M059J (cell line): Measurements from ENCODE around the gene ADGRV1. TPM values are rescaled to one million over a fixed set of nuclear protein-coding genes. Genes with fewer than 3 reads are reported as not detected.
"Not testable (repeated sequence)": the region's sequence is repeated elsewhere in the genome, so short reads cannot be mapped to it uniquely, and the experiment has no call there.

Experiments used
- DNase-seq: peaks from one replicate; pipeline ENCODE4 v3.0.0-alpha.2; 2012; ENCODE audit warnings: low read depth
- total RNA-seq: library from RNA; depleted of rRNA; stranded (reverse); fragments of >200 nt; shearing (Covaris generic); gene quantifications from 2 replicates; pipeline ENCODE4 v1.2.3, GENCODE V29; 2014

Gene ADGRV1
- total RNA-seq, 1 experiment from 2014 or later = 0.47 TPM

GRCh38 chr5:90940227-90940995, 381.8 kb downstream of the ADGRV1 start:
- DNase-seq = peak; percentile 66

- peak; percentile 60 for DNase-seq
Observed at GRCh38 chr5:90941002-90941720, 382.6 kb downstream of the ADGRV1 start.

- no peak for DNase-seq
Observed at GRCh38 chr5:90944116-90944515, 385.5 kb downstream of the ADGRV1 start.

GRCh38 chr5:90947667-90948066, 389.1 kb downstream of the ADGRV1 start:
- no peak for DNase-seq

- DNase-seq = no peak
Observed at GRCh38 chr5:90948969-90949368, 390.4 kb downstream of the ADGRV1 start.

GRCh38 chr5:90949469-90950358, 391.1 kb downstream of the ADGRV1 start:
- no peak for DNase-seq

GRCh38 chr5:90955001-90955635, 396.5 kb downstream of the ADGRV1 start:
- DNase-seq = no peak

- no peak for DNase-seq
Observed at GRCh38 chr5:90956511-90957097, 398.0 kb downstream of the ADGRV1 start.

GRCh38 chr5:90957906-90958305, 399.3 kb downstream of the ADGRV1 start:
- no peak for DNase-seq

GRCh38 chr5:90959262-90959661, 400.7 kb downstream of the ADGRV1 start:
- no peak for DNase-seq

- DNase-seq = no peak
Observed at GRCh38 chr5:90962481-90962880, 403.9 kb downstream of the ADGRV1 start.

- DNase-seq = no peak
Observed at GRCh38 chr5:90965110-90965685, 406.6 kb downstream of the ADGRV1 start.

GRCh38 chr5:90967443-90967842, 408.8 kb downstream of the ADGRV1 start:
- DNase-seq = no peak

GRCh38 chr5:90967851-90968250, 409.3 kb downstream of the ADGRV1 start:
- no peak for DNase-seq

- DNase-seq = peak; percentile 48
Observed at GRCh38 chr5:90968319-90968718, 409.7 kb downstream of the ADGRV1 start.

GRCh38 chr5:90969945-90970344, 411.3 kb downstream of the ADGRV1 start:
- DNase-seq = not testable (repeated sequence)

GRCh38 chr5:90981177-90981576, 422.6 kb downstream of the ADGRV1 start:
- DNase-seq = no peak

- no peak for DNase-seq
Observed at GRCh38 chr5:90981821-90982220, 423.2 kb downstream of the ADGRV1 start.

GRCh38 chr5:90982576-90982975, 424.0 kb downstream of the ADGRV1 start:
- peak; percentile 70 for DNase-seq

- DNase-seq = peak; percentile 93
Observed at GRCh38 chr5:90983148-90983547, 424.6 kb downstream of the ADGRV1 start.

- peak; percentile 83 for DNase-seq
Observed at GRCh38 chr5:90983711-90984124, 425.1 kb downstream of the ADGRV1 start.
